CMK (cell line): ENCODE measurements around the gene ERBB2.
"Not testable (repeated sequence)": the region's sequence is repeated elsewhere in the genome, so short reads cannot be mapped to it uniquely, and the experiment has no call there.

Experiments
- DNase-seq: peaks from one replicate; pipeline ENCODE4 v3.0.0-alpha.2; 2010; ENCODE audit warnings: low read depth

Gene ERBB2

DNA sequence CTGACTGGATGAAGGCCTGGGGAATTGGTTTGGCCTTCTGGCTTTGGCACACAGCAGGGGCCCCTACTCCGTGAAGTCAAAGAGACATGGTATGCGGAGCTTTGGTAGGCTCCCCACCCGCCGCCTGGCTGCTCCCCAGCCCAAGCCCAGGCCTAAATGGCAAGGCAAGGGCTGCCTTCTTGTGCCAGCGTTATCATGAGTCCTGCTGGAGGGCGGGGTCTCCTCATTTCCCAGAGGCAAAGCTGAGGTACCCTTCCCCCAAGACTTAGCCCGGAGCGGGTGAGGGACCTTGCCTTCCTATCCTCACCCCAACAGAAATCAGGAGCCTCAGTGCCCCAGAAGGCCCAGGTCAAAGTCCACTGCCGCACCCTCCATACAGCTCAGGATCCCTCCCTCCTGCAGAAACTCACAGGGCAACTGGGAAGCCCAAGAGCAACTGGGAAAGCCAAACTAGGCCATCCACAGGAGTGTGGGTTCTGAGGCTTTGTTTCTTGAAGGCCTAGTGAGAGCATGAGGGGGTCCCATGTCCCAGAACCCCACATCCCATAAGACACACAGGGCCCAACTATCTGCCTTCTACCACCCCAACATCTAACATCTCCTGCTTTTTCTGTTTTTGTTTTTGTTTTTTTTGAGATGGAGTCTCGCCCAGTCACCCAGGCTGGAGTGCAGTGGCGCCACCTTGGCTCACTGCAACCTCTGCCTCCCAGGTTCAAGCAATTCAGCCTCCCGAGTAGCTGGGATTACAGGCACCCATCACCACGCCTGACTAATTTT is 21.3 kb upstream of the ERBB2 start:
- no peak for DNase-seq

GRCh38 chr17:39679521-39680192 is 20.2 kb upstream of the ERBB2 start:
- peak; percentile 62 for DNase-seq

GRCh38 chr17:39683295-39683939 is 16.4 kb upstream of the ERBB2 start:
- DNase-seq = no peak

- no peak for DNase-seq
Observed at GRCh38 chr17:39684369-39685192, 15.3 kb upstream of the ERBB2 start.

- DNase-seq = no peak
Observed at GRCh38 chr17:39687101-39687545, 12.7 kb upstream of the ERBB2 start.

DNA sequence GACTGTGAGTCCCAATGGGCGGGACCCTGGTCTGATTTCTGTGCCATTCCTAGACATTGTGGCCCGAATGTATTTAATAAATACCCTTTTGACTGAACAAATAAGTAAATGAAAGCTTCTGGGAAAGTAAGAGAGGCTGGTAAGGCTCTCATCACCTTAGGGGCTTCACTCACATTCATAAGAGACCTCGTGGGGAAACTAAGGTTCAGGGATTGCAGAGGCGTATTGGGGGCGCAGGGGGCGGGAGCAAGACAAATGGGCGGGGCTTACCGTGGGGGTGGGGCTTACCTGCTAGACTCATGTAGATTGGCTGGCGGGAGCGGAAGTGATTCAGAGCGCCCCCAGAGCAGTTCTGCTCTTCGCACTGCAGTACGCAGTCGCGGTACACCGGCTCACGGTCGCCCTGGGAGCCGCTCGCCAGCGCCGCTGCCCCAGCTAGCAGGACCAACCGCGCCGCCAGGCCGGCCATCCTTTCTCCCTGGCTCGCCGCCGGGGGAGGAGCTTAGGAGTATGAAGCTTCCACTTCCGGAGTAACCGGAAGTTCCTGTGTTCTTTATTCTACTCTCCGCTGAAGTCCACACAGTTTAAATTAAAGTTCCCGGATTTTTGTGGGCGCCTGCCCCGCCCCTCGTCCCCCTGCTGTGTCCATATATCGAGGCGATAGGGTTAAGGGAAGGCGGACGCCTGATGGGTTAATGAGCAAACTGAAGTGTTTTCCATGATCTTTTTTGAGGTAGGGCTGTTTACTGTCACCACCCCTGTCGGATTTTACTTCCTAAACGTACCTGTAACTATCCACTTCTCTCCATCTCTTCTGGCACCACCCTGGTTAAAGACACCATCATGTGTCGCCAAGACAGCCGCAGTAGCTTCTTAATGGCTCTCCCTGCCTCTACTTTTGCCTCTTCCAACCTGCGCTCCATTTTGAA is 12.1 kb upstream of the ERBB2 start, which contains the start of gene PGAP3:
Gene PGAP3, minus strand, starts transcription at position 512 of the 929 bp plus-strand sequence. Its CDS starts 43 bp downstream, at position 469.
- peak; percentile 89 for DNase-seq

DNA sequence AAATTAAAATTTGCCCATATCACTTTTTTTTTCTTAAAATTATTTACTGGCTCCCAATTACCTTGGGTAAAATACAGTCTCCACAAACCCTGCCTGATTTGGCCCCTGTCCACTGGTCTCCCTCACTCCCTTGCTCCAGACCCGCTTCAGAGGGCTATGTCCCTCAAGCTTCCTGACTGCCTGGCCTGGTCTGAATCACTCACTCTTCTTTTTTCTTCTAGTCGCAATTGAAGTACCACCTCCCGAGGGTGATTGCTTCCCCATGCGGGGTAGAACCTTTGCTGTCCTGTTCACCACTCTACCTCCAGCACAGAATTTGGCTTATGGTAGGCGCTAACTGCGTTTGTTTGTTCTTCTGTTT is 11.4 kb upstream of the ERBB2 start:
- no peak for DNase-seq

- DNase-seq = no peak
Observed at GRCh38 chr17:39688945-39689344, 10.9 kb upstream of the ERBB2 start.

GRCh38 chr17:39694593-39694992 is 5.3 kb upstream of the ERBB2 start:
- no peak for DNase-seq

DNA sequence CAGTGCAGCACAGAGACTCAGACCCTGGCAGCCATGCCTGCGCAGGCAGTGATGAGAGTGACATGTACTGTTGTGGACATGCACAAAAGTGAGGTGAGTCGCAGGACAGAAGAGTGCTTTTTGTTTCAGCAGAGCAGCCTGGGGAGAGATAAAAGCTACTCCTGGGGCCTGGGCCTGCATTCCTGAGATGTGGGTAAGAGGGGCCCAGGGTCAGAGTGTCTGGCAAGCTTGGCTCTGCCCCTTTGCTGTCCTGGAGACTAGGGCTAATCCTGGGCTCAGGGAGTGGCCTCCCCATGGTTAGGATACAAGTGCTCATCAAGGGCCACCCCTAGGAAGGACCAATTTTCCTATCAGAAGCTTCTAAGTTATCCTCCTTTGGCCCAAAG is 4.8 kb upstream of the ERBB2 start:
- DNase-seq = no peak

DNA sequence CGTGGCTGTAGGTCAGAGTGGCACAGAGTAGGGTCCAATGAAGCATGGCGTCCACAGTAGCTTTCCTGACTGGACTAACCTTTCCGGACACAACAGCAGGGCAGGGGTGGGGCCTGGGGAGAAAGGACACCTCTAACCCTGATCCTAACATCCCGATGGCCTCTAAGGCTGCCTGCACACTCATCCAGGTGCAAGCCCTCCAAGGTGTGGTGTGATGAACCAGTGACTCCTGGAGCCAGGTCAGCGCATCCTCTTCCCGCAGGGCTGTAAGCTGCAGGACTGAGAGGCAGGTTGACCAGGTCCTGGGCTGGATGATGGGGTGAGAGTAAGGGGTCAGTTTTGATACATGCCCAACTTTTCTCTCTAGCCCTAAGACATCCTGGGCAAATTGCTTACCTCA is 3.1 kb upstream of the ERBB2 start:
- DNase-seq = no peak

DNA sequence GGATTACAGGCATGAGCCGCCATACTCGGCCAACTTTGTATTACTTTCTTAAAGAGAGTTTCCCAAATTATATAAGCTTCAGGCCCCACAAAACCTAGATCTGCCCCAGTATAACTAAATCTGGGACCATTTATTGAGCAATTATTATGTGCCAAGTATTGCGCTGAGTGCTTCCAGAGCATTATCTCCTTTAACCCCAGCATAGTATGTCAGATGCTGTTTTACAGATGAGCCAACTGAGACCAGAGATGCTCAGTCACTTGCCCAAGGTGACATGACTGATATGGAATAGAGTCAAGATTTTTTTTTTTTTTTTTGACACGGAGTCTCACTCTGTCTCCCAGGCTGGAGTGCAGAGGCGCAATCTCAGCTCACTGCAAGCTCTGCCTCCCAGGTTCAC is 1.9 kb upstream of the ERBB2 start:
- no peak for DNase-seq

DNA sequence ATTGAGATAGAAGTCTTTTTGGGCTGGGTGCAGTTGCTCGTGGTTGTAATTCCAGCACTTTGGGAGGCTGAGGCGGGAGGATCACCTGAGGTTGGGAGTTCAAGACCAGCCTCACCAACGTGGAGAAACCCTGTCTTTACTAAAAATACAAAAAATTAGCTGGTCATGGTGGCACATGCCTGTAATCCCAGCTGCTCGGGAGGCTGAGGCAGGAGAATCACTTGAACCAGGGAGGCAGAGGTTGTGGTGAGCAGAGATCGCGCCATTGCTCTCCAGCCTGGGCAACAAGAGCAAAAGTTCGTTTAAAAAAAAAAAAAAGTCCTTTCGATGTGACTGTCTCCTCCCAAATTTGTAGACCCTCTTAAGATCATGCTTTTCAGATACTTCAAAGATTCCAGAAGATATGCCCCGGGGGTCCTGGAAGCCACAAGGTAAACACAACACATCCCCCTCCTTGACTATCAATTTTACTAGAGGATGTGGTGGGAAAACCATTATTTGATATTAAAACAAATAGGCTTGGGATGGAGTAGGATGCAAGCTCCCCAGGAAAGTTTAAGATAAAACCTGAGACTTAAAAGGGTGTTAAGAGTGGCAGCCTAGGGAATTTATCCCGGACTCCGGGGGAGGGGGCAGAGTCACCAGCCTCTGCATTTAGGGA is 577 bp upstream of the ERBB2 start:
- not testable (repeated sequence) for DNase-seq

- no peak for DNase-seq
Observed at GRCh38 chr17:39700148-39700987, 504 bp downstream of the ERBB2 start.

DNA sequence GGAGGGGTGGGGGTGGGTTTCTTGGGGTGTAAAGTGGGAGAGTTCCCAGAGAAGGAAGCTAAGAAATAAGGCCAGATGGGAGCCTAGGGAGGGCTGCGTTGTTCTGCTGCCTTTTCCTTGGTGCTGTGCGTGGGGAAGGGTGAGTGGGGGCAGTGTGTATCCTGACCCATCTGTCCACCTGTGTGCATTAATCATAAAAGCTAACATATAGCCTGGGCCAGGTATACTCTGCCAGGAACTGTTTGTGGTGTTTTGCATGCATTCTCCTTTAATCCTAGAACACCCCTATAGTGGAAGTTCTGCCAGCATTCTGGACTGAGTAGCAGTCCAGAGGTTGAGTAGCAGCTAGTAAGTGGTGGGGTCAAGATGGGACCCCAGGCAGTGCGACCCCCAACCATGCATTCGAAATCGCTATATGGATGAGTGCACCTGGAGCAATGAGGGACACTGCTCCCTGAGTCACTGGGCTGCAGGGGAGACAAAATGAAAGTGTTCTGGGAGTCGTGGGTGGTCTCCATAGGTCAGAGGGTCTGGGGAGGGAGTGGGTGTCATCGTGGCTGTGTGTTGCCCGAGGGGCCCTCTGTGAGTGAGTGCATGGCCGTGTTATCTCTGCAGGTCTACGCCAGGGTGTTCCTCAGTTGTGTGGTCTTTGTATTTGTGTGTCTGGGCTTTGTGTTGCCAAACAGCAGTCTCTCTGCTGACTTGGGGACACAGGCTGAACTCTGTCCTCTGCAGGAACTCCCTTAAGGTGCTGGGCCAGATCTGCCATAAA is 1.3 kb downstream of the ERBB2 start:
- no peak for DNase-seq

DNA sequence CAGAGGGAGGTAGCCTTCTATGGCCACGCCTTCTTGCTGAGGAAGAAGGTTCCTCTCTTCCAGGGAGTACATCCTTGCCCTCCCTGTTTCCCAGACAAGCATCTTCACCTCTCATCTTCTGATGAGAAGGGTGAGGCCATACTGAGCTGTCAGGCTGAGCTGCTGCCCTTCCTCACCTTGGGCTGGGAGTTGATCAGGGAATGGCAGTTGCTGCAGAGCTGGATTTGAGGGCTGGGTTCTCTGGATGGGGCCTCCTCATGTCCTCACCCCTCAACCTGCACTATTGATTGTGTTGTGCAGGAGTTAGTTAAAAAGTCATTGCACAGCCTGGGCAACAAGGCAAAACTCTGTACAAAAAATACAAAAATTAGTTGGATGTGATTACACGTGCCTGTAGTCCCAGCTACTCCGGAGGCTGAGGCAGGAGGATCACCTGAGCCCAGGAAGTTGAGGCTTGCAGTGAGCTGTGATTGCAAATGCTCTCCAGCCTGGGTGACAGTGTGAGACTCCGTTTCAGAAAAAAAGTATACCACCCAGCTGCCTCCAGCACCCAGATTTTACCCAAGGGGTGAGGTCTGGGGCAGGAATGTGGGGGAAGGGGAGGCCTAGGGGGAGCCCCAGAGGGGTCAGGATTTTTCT is 2.0 kb downstream of the ERBB2 start:
- no peak for DNase-seq

GRCh38 chr17:39702901-39703893 is 3.3 kb downstream of the ERBB2 start:
- no peak for DNase-seq
